ENCODE data around the gene HSD3B1.

GRCh38 chr1:119472819-119473175 lies 34.2 kb upstream of the HSD3B1 start:
- TF ChIP-seq CTCF (conservative IDR thresholded peaks at IDR 0.05; ENCODE audit: low read depth in 2 of 2), result no peak
- TF ChIP-seq, protein P1, sequence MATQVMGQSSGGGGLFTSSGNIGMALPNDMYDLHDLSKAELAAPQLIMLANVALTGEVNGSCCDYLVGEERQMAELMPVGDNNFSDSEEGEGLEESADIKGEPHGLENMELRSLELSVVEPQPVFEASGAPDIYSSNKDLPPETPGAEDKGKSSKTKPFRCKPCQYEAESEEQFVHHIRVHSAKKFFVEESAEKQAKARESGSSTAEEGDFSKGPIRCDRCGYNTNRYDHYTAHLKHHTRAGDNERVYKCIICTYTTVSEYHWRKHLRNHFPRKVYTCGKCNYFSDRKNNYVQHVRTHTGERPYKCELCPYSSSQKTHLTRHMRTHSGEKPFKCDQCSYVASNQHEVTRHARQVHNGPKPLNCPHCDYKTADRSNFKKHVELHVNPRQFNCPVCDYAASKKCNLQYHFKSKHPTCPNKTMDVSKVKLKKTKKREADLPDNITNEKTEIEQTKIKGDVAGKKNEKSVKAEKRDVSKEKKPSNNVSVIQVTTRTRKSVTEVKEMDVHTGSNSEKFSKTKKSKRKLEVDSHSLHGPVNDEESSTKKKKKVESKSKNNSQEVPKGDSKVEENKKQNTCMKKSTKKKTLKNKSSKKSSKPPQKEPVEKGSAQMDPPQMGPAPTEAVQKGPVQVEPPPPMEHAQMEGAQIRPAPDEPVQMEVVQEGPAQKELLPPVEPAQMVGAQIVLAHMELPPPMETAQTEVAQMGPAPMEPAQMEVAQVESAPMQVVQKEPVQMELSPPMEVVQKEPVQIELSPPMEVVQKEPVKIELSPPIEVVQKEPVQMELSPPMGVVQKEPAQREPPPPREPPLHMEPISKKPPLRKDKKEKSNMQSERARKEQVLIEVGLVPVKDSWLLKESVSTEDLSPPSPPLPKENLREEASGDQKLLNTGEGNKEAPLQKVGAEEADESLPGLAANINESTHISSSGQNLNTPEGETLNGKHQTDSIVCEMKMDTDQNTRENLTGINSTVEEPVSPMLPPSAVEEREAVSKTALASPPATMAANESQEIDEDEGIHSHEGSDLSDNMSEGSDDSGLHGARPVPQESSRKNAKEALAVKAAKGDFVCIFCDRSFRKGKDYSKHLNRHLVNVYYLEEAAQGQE (IDR thresholded peaks at IDR 0.05; ENCODE audit: unreplicated experiment), result no peak
- no peak for TF ChIP-seq EZH2 (IDR thresholded peaks at IDR 0.05; ENCODE audit: low read depth, unreplicated experiment)
- no peak for TF ChIP-seq JUNB (IDR thresholded peaks at IDR 0.05; ENCODE audit: unreplicated experiment)
- no peak for TF ChIP-seq POLR2AphosphoS5 (IDR thresholded peaks at IDR 0.05; ENCODE audit: low read depth)
- TF ChIP-seq EZH2phosphoT487 (IDR thresholded peaks at IDR 0.05; ENCODE audit: unreplicated experiment), result no peak
